DND-41 (cell line): Measurements from ENCODE around the gene CEP55.

ENCODE experiments used
- ATAC-seq: fragments of 200-7000 bp; cut with Tn5 transposase; 3 replicates; pipeline ENCODE4 v1.9.1; 2021; ENCODE audit warnings: low read depth; ENCODE audit not compliant: insufficient read depth
- DNase-seq: peaks from one replicate; pipeline ENCODE4 v3.0.0-alpha.2; 2020
- H2AFZ ChIP-seq: 2 replicates; pipeline ENCODE4 v1.6.0; 2012; ENCODE audit warnings: low read depth, low read length
- H3K27ac ChIP-seq: 2 replicates; pipeline ENCODE4 v1.5.1; 2012; ENCODE audit warnings: low read length, inconsistent platforms
- H3K27me3 ChIP-seq: fragments of 200-600 bp; sonication (generic); 2 replicates; pipeline ENCODE4 v1.6.0; 2012; ENCODE audit warnings: low read length, mild to moderate bottlenecking, inconsistent platforms; ENCODE audit not compliant: insufficient read depth, poor library complexity
- H3K36me3 ChIP-seq: 2 replicates; pipeline ENCODE4 v1.5.1; 2012; ENCODE audit warnings: low read length, inconsistent platforms; ENCODE audit not compliant: insufficient read depth
- H3K4me1 ChIP-seq: 2 replicates; pipeline ENCODE4 v1.5.1; 2012; ENCODE audit warnings: mild to moderate bottlenecking, low read length; ENCODE audit not compliant: insufficient read depth
- H3K4me2 ChIP-seq: 2 replicates; pipeline ENCODE4 v1.6.0; 2012; ENCODE audit warnings: mild to moderate bottlenecking, moderate library complexity, low read length, inconsistent platforms; ENCODE audit not compliant: insufficient read depth
- H3K4me3 ChIP-seq, 2 experiments: fragments of 200-600 bp in 1 of 2; shearing (Covaris generic) in 1 of 2; 2 replicates each; pipeline ENCODE4 v1.5.1; 2012 to 2016; ENCODE audit warnings: inconsistent platforms in 2 of 2, low read length in 2 of 2, mild to moderate bottlenecking in 2 of 2, low read depth in 1 of 2, moderate library complexity in 1 of 2
- H3K79me2 ChIP-seq: 2 replicates; pipeline ENCODE4 v1.6.0; 2012; ENCODE audit warnings: low read length, inconsistent platforms; ENCODE audit not compliant: insufficient read depth
- H3K9ac ChIP-seq: 2 replicates; pipeline ENCODE4 v1.6.0; 2012; ENCODE audit warnings: low read depth, mild to moderate bottlenecking, inconsistent platforms, low read length, moderate library complexity
- H3K9me3 ChIP-seq: 2 replicates; pipeline ENCODE4 v1.5.1; 2012; ENCODE audit warnings: low read length, moderate library complexity, mild to moderate bottlenecking, inconsistent platforms; ENCODE audit not compliant: insufficient read depth, severe bottlenecking
- H4K20me1 ChIP-seq: 2 replicates; pipeline ENCODE4 v1.6.0; 2012; ENCODE audit warnings: low read length; ENCODE audit not compliant: insufficient read depth
- CTCF ChIP-seq: IDR thresholded peaks from 2 replicates; pipeline ENCODE4 v1.5.1; 2012; ENCODE audit warnings: borderline replicate concordance, low read length, moderate library complexity, mild to moderate bottlenecking; ENCODE audit not compliant: poor library complexity, severe bottlenecking; ENCODE audit errors: extremely low read depth
- EZH2 ChIP-seq: IDR thresholded peaks from 3 replicates; pipeline ENCODE4 v1.6.1; 2012; ENCODE audit warnings: borderline replicate concordance, low read depth, mild to moderate bottlenecking, moderate library complexity, low read length, inconsistent platforms; ENCODE audit not compliant: severe bottlenecking

The CEP55 gene

GRCh38 chr10:93459466-93459865 lies 36.9 kb upstream of the CEP55 start:
- DNase-seq (no peak), ATAC-seq (no peak)
- peaks cover 8% of the 10 kb centered on the region for H3K27me3 ChIP-seq
- no peak for TF ChIP-seq CTCF
- no peak for TF ChIP-seq EZH2
- H3K79me2 ChIP-seq: no peaks in the 10 kb centered on the region
- H3K9ac ChIP-seq: no peak overlapping the region
- H3K4me2 ChIP-seq: no peak overlapping the region
- no peaks in the 10 kb centered on the region for H4K20me1 ChIP-seq
- H3K9me3 ChIP-seq: no peaks in the 10 kb centered on the region
- H2AFZ ChIP-seq: no peak overlapping the region
- no peak overlapping the region for H3K4me3 ChIP-seq
- no peaks in the 10 kb centered on the region for H3K4me1 ChIP-seq
- no peaks in the 10 kb centered on the region for H3K36me3 ChIP-seq
- H3K27ac ChIP-seq: no peak overlapping the region

DNA sequence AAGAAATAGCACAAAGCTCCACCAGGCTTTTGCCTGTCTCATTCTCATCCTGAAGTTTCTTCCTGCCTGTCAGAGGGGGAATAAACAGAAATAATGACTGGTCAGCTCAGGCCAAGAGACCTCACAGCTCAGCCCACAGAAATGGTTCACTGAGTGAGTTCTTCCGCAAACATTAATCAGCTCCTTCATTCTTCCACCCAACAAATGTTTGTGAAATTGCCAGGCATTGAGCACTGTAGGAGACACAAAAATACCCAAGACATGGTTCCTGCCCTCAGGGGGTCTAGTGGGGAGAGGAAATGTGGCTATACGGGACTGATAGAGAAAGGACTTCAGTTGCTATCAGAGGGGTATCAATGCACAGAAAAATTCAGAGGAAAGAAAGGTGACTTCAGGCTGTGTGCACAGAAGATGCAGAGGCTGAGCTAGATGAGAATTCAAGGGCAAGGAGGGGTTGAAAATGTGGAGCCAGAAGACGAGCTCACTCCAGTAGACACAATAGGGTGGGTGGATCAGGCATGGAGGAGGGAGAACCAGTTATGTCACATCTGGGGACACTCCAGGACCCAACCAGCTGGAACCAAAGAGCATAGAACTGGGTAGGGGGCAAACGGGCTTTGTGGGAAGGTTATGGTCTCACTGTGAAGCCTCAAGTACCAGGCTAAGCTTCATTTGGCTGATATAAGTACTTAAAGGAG lies 35.2 kb upstream of the CEP55 start:
- no peak for ATAC-seq
- H3K4me3 ChIP-seq: no peak overlapping the region
- H3K27me3 ChIP-seq: peaks cover 7% of the 10 kb centered on the region
- no peak overlapping the region for H3K27ac ChIP-seq
- H3K79me2 ChIP-seq: no peaks in the 10 kb centered on the region
- H3K4me1 ChIP-seq: no peaks in the 10 kb centered on the region
- H4K20me1 ChIP-seq: no peaks in the 10 kb centered on the region
- H2AFZ ChIP-seq: no peak overlapping the region
- H3K9me3 ChIP-seq: no peaks in the 10 kb centered on the region
- H3K36me3 ChIP-seq: no peaks in the 10 kb centered on the region
- TF ChIP-seq EZH2: no peak
- no peak for TF ChIP-seq CTCF
- no peak overlapping the region for H3K9ac ChIP-seq
- DNase-seq: no peak
- H3K4me2 ChIP-seq: no peak overlapping the region

DNA sequence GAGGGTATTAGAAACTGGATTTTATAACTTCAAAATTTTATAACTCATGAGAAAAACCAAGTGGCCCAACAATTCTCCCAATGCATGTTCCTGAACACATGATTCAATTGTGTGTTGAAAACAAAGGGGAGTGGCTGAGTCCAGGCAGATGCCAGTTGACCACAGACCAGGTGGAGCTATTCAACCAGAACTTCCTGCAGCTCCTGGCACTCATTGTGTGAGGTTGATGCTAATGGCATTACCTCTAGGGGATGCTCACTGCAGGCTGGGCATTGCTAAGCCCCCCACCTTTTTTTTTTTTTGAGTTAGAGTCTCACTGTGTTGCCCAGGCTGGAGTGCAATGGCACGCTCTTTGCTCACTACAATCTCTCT lies 34.6 kb upstream of the CEP55 start:
- no peaks in the 10 kb centered on the region for H3K79me2 ChIP-seq
- H3K36me3 ChIP-seq: no peaks in the 10 kb centered on the region
- TF ChIP-seq EZH2 (no peak), CTCF (no peak)
- H3K9me3 ChIP-seq: no peaks in the 10 kb centered on the region
- no peak overlapping the region for H3K4me3 ChIP-seq
- no peaks in the 10 kb centered on the region for H3K4me1 ChIP-seq
- H3K4me2 ChIP-seq: no peak overlapping the region
- H3K27ac ChIP-seq: no peak overlapping the region
- DNase-seq: no peak
- no peak for ATAC-seq
- peaks cover 4% of the 10 kb centered on the region for H3K27me3 ChIP-seq
- H4K20me1 ChIP-seq: no peaks in the 10 kb centered on the region
- no peak overlapping the region for H3K9ac ChIP-seq
- no peak overlapping the region for H2AFZ ChIP-seq

- no peak for DNase-seq
- no peak for ATAC-seq
- H3K27ac ChIP-seq: no peak overlapping the region
- H3K4me2 ChIP-seq: no peak overlapping the region
- no peaks in the 10 kb centered on the region for H3K27me3 ChIP-seq
- TF ChIP-seq EZH2 (no peak), CTCF (no peak)
- no peaks in the 10 kb centered on the region for H4K20me1 ChIP-seq
- H3K36me3 ChIP-seq: no peaks in the 10 kb centered on the region
- H3K9ac ChIP-seq: no peak overlapping the region
- no peaks in the 10 kb centered on the region for H3K79me2 ChIP-seq
- H3K4me3 ChIP-seq: no peak overlapping the region
- no peaks in the 10 kb centered on the region for H3K4me1 ChIP-seq
- no peaks in the 10 kb centered on the region for H3K9me3 ChIP-seq
- no peak overlapping the region for H2AFZ ChIP-seq
Observed at GRCh38 chr10:93462371-93462770, 34.0 kb upstream of the CEP55 start.
